ENCODE data around the gene DYNC1H1. TPM values are rescaled to one million over a fixed set of nuclear protein-coding genes. Genes with fewer than 3 reads are reported as not detected.
A peak's percentile ranks its signal among the peaks of the same experiment; 100 is the strongest.

DYNC1H1 gene
- total and polyA plus RNA-seq, 2 of the 13 experiments (the other 11 are each of a cell fraction or from before 2014, with no cell fraction given) = 74.4 to 239 TPM

DNA sequence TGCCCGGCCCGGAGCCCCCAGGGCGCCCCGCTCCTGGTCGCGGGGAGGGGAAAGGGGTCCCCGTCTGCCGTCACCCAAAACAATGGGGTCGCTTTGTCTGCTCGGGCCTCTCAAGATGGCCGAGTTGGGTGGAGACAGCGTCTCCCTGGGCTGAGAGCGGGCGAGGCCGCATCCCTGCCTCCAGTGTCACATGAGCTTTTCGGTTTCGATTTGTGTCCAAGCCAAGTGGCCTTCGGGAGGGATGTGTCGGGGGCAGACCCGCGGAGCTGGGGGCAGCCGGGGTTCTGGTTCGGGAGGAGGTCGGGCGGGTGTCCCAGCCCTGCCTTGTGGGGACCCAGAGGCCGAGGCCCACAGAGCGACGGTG is 790 bp downstream of the DYNC1H1 start (continued):
- TF ChIP-seq, protein P1, sequence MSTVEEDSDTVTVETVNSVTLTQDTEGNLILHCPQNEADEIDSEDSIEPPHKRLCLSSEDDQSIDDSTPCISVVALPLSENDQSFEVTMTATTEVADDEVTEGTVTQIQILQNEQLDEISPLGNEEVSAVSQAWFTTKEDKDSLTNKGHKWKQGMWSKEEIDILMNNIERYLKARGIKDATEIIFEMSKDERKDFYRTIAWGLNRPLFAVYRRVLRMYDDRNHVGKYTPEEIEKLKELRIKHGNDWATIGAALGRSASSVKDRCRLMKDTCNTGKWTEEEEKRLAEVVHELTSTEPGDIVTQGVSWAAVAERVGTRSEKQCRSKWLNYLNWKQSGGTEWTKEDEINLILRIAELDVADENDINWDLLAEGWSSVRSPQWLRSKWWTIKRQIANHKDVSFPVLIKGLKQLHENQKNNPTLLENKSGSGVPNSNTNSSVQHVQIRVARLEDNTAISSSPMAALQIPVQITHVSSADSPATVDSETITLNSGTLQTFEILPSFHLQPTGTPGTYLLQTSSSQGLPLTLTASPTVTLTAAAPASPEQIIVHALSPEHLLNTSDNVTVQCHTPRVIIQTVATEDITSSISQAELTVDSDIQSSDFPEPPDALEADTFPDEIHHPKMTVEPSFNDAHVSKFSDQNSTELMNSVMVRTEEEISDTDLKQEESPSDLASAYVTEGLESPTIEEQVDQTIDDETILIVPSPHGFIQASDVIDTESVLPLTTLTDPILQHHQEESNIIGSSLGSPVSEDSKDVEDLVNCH (CRISPR knock-in tag; IDR thresholded peaks at IDR 0.05) = no peak
- TF ChIP-seq SALL1 (CRISPR knock-in tag; IDR thresholded peaks at IDR 0.05) (no peak), ZNF337 (CRISPR knock-in tag; IDR thresholded peaks at IDR 0.05; ENCODE audit: borderline replicate concordance, low read depth) (no peak), ZFP36L1 (CRISPR knock-in tag; IDR thresholded peaks at IDR 0.05) (no peak), ZBTB1 (CRISPR knock-in tag; IDR thresholded peaks at IDR 0.05; ENCODE audit: borderline replicate concordance) (no peak), KLF9 (CRISPR knock-in tag; IDR thresholded peaks at IDR 0.05; ENCODE audit: low read depth) (no peak), ZNF274 (CRISPR knock-in tag; IDR thresholded peaks at IDR 0.05) (no peak), ZNF256 (CRISPR knock-in tag; conservative IDR thresholded peaks at IDR 0.05) (no peak), ZNF605 (CRISPR knock-in tag; IDR thresholded peaks at IDR 0.05) (no peak), HNRNPUL1 (IDR thresholded peaks at IDR 0.05; ENCODE audit: low read depth, low read length) (no peak)
- TF ChIP-seq, protein P2, sequence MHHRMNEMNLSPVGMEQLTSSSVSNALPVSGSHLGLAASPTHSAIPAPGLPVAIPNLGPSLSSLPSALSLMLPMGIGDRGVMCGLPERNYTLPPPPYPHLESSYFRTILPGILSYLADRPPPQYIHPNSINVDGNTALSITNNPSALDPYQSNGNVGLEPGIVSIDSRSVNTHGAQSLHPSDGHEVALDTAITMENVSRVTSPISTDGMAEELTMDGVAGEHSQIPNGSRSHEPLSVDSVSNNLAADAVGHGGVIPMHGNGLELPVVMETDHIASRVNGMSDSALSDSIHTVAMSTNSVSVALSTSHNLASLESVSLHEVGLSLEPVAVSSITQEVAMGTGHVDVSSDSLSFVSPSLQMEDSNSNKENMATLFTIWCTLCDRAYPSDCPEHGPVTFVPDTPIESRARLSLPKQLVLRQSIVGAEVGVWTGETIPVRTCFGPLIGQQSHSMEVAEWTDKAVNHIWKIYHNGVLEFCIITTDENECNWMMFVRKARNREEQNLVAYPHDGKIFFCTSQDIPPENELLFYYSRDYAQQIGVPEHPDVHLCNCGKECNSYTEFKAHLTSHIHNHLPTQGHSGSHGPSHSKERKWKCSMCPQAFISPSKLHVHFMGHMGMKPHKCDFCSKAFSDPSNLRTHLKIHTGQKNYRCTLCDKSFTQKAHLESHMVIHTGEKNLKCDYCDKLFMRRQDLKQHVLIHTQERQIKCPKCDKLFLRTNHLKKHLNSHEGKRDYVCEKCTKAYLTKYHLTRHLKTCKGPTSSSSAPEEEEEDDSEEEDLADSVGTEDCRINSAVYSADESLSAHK (CRISPR knock-in tag; IDR thresholded peaks at IDR 0.05; ENCODE audit: borderline replicate concordance) = no peak
- TF ChIP-seq, protein P3, sequence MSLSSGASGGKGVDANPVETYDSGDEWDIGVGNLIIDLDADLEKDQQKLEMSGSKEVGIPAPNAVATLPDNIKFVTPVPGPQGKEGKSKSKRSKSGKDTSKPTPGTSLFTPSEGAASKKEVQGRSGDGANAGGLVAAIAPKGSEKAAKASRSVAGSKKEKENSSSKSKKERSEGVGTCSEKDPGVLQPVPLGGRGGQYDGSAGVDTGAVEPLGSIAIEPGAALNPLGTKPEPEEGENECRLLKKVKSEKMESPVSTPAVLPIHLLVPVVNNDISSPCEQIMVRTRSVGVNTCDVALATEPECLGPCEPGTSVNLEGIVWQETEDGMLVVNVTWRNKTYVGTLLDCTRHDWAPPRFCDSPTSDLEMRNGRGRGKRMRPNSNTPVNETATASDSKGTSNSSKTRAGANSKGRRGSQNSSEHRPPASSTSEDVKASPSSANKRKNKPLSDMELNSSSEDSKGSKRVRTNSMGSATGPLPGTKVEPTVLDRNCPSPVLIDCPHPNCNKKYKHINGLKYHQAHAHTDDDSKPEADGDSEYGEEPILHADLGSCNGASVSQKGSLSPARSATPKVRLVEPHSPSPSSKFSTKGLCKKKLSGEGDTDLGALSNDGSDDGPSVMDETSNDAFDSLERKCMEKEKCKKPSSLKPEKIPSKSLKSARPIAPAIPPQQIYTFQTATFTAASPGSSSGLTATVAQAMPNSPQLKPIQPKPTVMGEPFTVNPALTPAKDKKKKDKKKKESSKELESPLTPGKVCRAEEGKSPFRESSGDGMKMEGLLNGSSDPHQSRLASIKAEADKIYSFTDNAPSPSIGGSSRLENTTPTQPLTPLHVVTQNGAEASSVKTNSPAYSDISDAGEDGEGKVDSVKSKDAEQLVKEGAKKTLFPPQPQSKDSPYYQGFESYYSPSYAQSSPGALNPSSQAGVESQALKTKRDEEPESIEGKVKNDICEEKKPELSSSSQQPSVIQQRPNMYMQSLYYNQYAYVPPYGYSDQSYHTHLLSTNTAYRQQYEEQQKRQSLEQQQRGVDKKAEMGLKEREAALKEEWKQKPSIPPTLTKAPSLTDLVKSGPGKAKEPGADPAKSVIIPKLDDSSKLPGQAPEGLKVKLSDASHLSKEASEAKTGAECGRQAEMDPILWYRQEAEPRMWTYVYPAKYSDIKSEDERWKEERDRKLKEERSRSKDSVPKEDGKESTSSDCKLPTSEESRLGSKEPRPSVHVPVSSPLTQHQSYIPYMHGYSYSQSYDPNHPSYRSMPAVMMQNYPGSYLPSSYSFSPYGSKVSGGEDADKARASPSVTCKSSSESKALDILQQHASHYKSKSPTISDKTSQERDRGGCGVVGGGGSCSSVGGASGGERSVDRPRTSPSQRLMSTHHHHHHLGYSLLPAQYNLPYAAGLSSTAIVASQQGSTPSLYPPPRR (CRISPR knock-in tag; IDR thresholded peaks at IDR 0.05; ENCODE audit: borderline replicate concordance) = no peak
- TF ChIP-seq, protein P4, sequence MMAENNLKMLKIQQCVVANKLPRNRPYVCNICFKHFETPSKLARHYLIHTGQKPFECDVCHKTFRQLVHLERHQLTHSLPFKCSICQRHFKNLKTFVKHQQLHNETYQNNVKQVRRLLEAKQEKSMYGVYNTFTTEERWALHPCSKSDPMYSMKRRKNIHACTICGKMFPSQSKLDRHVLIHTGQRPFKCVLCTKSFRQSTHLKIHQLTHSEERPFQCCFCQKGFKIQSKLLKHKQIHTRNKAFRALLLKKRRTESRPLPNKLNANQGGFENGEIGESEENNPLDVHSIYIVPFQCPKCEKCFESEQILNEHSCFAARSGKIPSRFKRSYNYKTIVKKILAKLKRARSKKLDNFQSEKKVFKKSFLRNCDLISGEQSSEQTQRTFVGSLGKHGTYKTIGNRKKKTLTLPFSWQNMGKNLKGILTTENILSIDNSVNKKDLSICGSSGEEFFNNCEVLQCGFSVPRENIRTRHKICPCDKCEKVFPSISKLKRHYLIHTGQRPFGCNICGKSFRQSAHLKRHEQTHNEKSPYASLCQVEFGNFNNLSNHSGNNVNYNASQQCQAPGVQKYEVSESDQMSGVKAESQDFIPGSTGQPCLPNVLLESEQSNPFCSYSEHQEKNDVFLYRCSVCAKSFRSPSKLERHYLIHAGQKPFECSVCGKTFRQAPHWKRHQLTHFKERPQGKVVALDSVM (CRISPR knock-in tag; IDR thresholded peaks at IDR 0.05) = peak; percentile 18; the same call in 1 of the 2 replicates
- TF ChIP-seq, protein P5, sequence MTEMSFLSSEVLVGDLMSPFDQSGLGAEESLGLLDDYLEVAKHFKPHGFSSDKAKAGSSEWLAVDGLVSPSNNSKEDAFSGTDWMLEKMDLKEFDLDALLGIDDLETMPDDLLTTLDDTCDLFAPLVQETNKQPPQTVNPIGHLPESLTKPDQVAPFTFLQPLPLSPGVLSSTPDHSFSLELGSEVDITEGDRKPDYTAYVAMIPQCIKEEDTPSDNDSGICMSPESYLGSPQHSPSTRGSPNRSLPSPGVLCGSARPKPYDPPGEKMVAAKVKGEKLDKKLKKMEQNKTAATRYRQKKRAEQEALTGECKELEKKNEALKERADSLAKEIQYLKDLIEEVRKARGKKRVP (CRISPR knock-in tag; IDR thresholded peaks at IDR 0.05) = no peak
- TF ChIP-seq, protein P6, sequence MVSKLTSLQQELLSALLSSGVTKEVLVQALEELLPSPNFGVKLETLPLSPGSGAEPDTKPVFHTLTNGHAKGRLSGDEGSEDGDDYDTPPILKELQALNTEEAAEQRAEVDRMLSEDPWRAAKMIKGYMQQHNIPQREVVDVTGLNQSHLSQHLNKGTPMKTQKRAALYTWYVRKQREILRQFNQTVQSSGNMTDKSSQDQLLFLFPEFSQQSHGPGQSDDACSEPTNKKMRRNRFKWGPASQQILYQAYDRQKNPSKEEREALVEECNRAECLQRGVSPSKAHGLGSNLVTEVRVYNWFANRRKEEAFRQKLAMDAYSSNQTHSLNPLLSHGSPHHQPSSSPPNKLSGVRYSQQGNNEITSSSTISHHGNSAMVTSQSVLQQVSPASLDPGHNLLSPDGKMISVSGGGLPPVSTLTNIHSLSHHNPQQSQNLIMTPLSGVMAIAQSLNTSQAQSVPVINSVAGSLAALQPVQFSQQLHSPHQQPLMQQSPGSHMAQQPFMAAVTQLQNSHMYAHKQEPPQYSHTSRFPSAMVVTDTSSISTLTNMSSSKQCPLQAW (CRISPR knock-in tag; IDR thresholded peaks at IDR 0.05) = no peak
